Prostate gland (tissue), 2 donors: Measurements from ENCODE around the gene TSPAN31. TPM values are rescaled to one million over a fixed set of nuclear protein-coding genes. Genes with fewer than 3 reads are reported as not detected.

Experiments used
- DNase-seq: peaks from one replicate; pipeline ENCODE4 v3.0.0-alpha.2; 2019; ENCODE audit warnings: low spot score
- H3K27ac ChIP-seq, 2 donors: fragments of 200-600 bp; sonication (generic); 2 replicates each; pipeline ENCODE4 v1.5.1; 2017 to 2019
- H3K27me3 ChIP-seq: fragments of 200-600 bp; sonication (generic); replicated peaks from 2 replicates; pipeline ENCODE4 v1.5.1; 2019; ENCODE audit not compliant: insufficient read depth
- H3K36me3 ChIP-seq, 2 donors: fragments of 200-600 bp; sonication (generic); 1 replicate in 1 of 2; 2 replicates in 1 of 2; pipeline versions ENCODE4 v1.5.1 to v1.8.1; 2017 to 2019
- H3K4me1 ChIP-seq: fragments of 200-600 bp; sonication (generic); replicated peaks from 2 replicates; pipeline ENCODE4 v1.5.1; 2019
- H3K4me3 ChIP-seq, 2 donors: fragments of 200-600 bp; sonication (generic); 2 replicates each; pipeline ENCODE4 v1.5.1; 2017 to 2019
- H3K9me3 ChIP-seq: fragments of 200-600 bp; sonication (generic); 2 replicates; pipeline ENCODE4 v1.5.1; 2017
- CTCF ChIP-seq, 4 experiments: fragments of 200-600 bp in 2 of 4; fragments of 450-650 bp in 2 of 4; sonication (generic) in 2 of 4; IDR thresholded peaks; 1 replicate in 3 of 4; 2 replicates in 1 of 4; pipeline ENCODE4 v1.5.1; 2016 to 2019; ENCODE audit warnings: antibody characterized with exemption in 4 of 4, mild to moderate bottlenecking in 2 of 4, moderate library complexity in 2 of 4
- POLR2A ChIP-seq: fragments of 450-650 bp; IDR thresholded peaks from one replicate; pipeline ENCODE4 v1.6.1; 2016; ENCODE audit warnings: antibody characterized with exemption, mild to moderate bottlenecking
- POLR2AphosphoS5 ChIP-seq: sonication (generic); formaldehyde crosslinking; IDR thresholded peaks from one replicate; pipeline ENCODE4 v1.6.1; 2017; ENCODE audit warnings: antibody characterized with exemption
- WGBS: methylation state at CpG from one replicate; pipeline ENCODE4 v1.1.5; 2018; 5-methylcytosine and 5-hydroxymethylcytosine counted together
- intact Hi-C: fragments of 100-400 bp; cut with DNase I; formaldehyde crosslinking; loops from one replicate; pipeline ENCODE4 v1.14.2; 2022
- total RNA-seq, 2 donors: library from RNA; depleted of rRNA; stranded (reverse); fragments of >200 nt; gene quantifications; one replicate each; pipeline ENCODE4 v1.1.0, GENCODE V29; 2016

TSPAN31 gene
- total RNA-seq, 2 donors from 2014 or later = 40.4 to 127 TPM

GRCh38 chr12:57753756-57754337, 9.0 kb downstream of the TSPAN31 start:
- 29% methylated on average over 1 of the region's 1 CpG for WGBS
- H3K4me3 ChIP-seq = no peak overlapping the region
- peaks cover 3% of the 10 kb centered on the region for H3K4me1 ChIP-seq
- no peaks in the 10 kb centered on the region for H3K36me3 ChIP-seq
- no peak for DNase-seq
- no peaks in the 10 kb centered on the region for H3K27me3 ChIP-seq
- H3K9me3 ChIP-seq = no peaks in the 10 kb centered on the region
- H3K27ac ChIP-seq = peak overlapping the region; percentile 66 to 78
- TF ChIP-seq POLR2A (no peak), CTCF (IDR thresholded peaks at IDR 0.05) (no peak), POLR2AphosphoS5 (no peak)
- intact Hi-C loops = no loop called here

DNA sequence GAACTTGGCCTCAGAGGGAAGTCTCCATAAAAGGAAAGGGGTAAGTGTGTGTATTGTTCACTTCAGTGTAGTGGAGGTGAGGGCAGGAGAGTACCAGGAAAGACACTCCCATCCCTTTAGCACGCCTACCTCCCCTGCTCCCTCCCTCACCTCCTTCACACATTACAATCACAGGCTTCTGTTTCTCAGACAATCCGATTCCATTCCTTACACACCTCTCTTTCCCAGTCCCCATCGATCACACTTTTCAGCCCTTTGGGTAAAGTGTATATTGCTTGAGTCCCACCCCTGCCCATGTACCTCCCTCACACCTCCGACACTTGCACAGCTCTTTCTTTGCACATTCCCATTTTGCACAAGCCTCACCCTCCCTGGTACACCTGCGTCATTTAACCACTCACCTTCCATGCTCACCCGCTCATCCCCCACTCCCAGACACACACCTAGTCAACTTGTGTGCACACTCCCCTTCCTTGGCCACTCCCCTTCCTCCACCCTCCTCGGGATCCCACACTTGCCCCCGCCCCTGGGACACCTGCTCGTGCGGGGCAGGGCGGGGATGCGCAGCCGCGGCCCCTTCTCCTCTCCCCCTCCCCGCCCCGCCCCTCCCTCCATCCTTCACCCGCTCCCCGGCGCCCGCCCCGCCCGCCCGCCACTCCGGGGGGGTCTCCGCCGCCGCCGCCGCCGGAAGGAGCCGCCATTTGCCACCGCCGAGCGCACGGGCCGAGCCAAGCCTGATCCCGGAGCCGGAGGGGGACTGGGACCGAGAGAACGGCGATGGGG, 9.8 kb downstream of the TSPAN31 start, which contains the start of gene MARCHF9:
TSS of gene MARCHF9 (plus strand) at position 693 of the 783 bp plus-strand sequence. CDS start 426 bp downstream, outside the sequence.
- H3K27ac ChIP-seq = peak within 1 kb of the TSS; percentile 66 to 78
- H3K9me3 ChIP-seq = no peaks in the 10 kb centered on the region
- 1% methylated on average over 25 of the region's 41 CpGs for WGBS
- H3K27me3 ChIP-seq = no peaks in the 10 kb centered on the region
- TF ChIP-seq POLR2AphosphoS5 = peak; percentile 34
- TF ChIP-seq POLR2A = peak; percentile 19
- TF ChIP-seq CTCF (IDR thresholded peaks at IDR 0.05) = no peak
- peak within 1 kb of the TSS; percentile 80 to 87 for H3K4me3 ChIP-seq
- DNase-seq = peak; percentile 73
- H3K4me1 ChIP-seq = peaks cover 3% of the 10 kb centered on the region
- no peaks in the 10 kb centered on the region for H3K36me3 ChIP-seq
- intact Hi-C loops = no loop called here

- no peak for DNase-seq
- peak overlapping the region; percentile 66 to 78 for H3K27ac ChIP-seq
- no peaks in the 10 kb centered on the region for H3K27me3 ChIP-seq
- H3K4me3 ChIP-seq = peak overlapping the region; percentile 80 to 87
- TF ChIP-seq CTCF (IDR thresholded peaks at IDR 0.05) = no peak
- 0% methylated on average over 17 of the region's 34 CpGs for WGBS
- H3K36me3 ChIP-seq = no peaks in the 10 kb centered on the region
- intact Hi-C loops = no loop called here
- no peaks in the 10 kb centered on the region for H3K9me3 ChIP-seq
- H3K4me1 ChIP-seq = peaks cover 3% of the 10 kb centered on the region
Observed at GRCh38 chr12:57755194-57755453, 10.3 kb downstream of the TSPAN31 start.

GRCh38 chr12:57755454-57756372, 10.9 kb downstream of the TSPAN31 start:
- no peak for DNase-seq
- intact Hi-C loops = no loop called here

More at GRCh38 chr12:57755454-57756372, 10.9 kb downstream of the TSPAN31 start:
- Histone ChIP-seq H3K4me3 (peak overlapping the region; percentile 80 to 87), H3K9me3 (no peaks in the 10 kb centered on the region), H3K27ac (peak overlapping the region; percentile 66 to 78), H3K4me1 (peaks cover 3% of the 10 kb centered on the region), H3K27me3 (no peaks in the 10 kb centered on the region), H3K36me3 (no peaks in the 10 kb centered on the region)
- 1% methylated on average over 70 of the region's 76 CpGs for WGBS
- TF ChIP-seq POLR2AphosphoS5 (no peak), POLR2A (peak; percentile 14)
